GM18868 (cell line): Measurements from ENCODE around the gene IL2RG.

Experiments used
- ATAC-seq: cut with Tn5 transposase; IDR thresholded peaks from one replicate; pipeline ENCODE4 v1.9.1; 2021; ENCODE audit warnings: mild to moderate bottlenecking, moderate library complexity; ENCODE audit not compliant: unreplicated experiment

Gene IL2RG

GRCh38 chrX:71109051-71109450 is 2.3 kb downstream of the IL2RG start:
- no peak for ATAC-seq

GRCh38 chrX:71107762-71108360 is 3.5 kb downstream of the IL2RG start:
- ATAC-seq: no peak

GRCh38 chrX:71107245-71107644 is 4.1 kb downstream of the IL2RG start:
- ATAC-seq: no peak

- no peak for ATAC-seq
Measured at GRCh38 chrX:71106427-71106826, 5.0 kb downstream of the IL2RG start, which contains the start of gene CXorf65. Gene CXorf65, minus strand, starts transcription at chrX:71106740. Its CDS starts 184 bp downstream, at chrX:71106556.

- no peak for ATAC-seq
Measured at GRCh38 chrX:71105628-71106027, 5.7 kb downstream of the IL2RG start.

- ATAC-seq: peak; percentile 69
Measured at GRCh38 chrX:71103110-71103983, 8.0 kb downstream of the IL2RG start.

GRCh38 chrX:71102292-71102691 is 9.1 kb downstream of the IL2RG start:
- no peak for ATAC-seq

- no peak for ATAC-seq
Measured at GRCh38 chrX:71100581-71101505, 10.5 kb downstream of the IL2RG start.

- ATAC-seq: no peak
Measured at GRCh38 chrX:71099736-71100135, 11.6 kb downstream of the IL2RG start.

- no peak for ATAC-seq
Measured at GRCh38 chrX:71098951-71099506, 12.3 kb downstream of the IL2RG start.

- ATAC-seq: peak; percentile 47
Measured at GRCh38 chrX:71098302-71098701, 13.1 kb downstream of the IL2RG start.

- no peak for ATAC-seq
Measured at GRCh38 chrX:71096760-71097032, 14.7 kb downstream of the IL2RG start.

- peak; percentile 23 for ATAC-seq
Measured at GRCh38 chrX:71095981-71096759, 15.2 kb downstream of the IL2RG start.

GRCh38 chrX:71095555-71095980 is 15.8 kb downstream of the IL2RG start, which contains the start of gene FOXO4:
Gene FOXO4, plus strand, starts transcription at chrX:71095851. Its CDS starts 678 bp downstream, at chrX:71096529.
- peak; percentile 91 for ATAC-seq

- ATAC-seq: peak; percentile 13
Measured at GRCh38 chrX:71095033-71095432, 16.3 kb downstream of the IL2RG start.

GRCh38 chrX:71091263-71091662 is 20.1 kb downstream of the IL2RG start:
- no peak for ATAC-seq

- ATAC-seq: no peak
Measured at GRCh38 chrX:71085900-71086299, 25.5 kb downstream of the IL2RG start.

- no peak for ATAC-seq
Measured at GRCh38 chrX:71082822-71083221, 28.6 kb downstream of the IL2RG start.

- no peak for ATAC-seq
Measured at GRCh38 chrX:71082124-71082647, 29.2 kb downstream of the IL2RG start.
